Left kidney (tissue), 2 donors: ENCODE data around the gene PRKG1. TPM values are rescaled to one million over a fixed set of nuclear protein-coding genes. Genes with fewer than 3 reads are reported as not detected.
"Not testable (repeated sequence)": the region's sequence is repeated elsewhere in the genome, so short reads cannot be mapped to it uniquely, and the experiment has no call there.

Experiments used
- DNase-seq: peaks from one replicate; pipeline ENCODE4 v3.0.0-alpha.2; 2013
- polyA plus RNA-seq: library from polyadenylated mRNA; unstranded; fragments of 120-200 nt; gene quantifications from one replicate; pipeline ENCODE4 v1.2.1, GENCODE V29; 2013; ENCODE audit not compliant: insufficient read length

Gene PRKG1
- polyA plus RNA-seq, 1 donor = 14.9 TPM

- DNase-seq = no peak
These were observed 353.5 kb downstream of the PRKG1 start for GRCh38 chr10:51427758-51428157.

DNA sequence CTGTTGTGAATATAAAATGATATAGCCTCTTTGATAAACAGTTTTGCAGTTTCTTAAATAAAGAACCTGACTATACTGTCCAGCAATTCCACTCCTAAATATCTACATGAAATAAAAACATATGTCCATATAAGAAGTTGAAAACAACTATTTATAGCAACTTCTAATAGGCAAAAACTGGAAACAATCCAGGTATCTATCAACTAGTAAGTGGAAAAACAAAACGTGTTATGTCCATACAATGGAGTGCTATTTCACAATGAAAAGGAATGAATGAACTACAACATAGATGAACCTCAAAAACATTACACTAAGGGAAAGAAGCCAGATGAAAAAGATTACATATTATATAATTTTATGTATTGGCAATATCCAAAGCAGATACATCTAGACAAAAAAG lies 356.2 kb downstream of the PRKG1 start:
- DNase-seq = no peak

- DNase-seq = no peak
These were observed 359.7 kb downstream of the PRKG1 start for GRCh38 chr10:51433949-51434475.

- no peak for DNase-seq
These were observed 362.5 kb downstream of the PRKG1 start for GRCh38 chr10:51436805-51437204.

DNA sequence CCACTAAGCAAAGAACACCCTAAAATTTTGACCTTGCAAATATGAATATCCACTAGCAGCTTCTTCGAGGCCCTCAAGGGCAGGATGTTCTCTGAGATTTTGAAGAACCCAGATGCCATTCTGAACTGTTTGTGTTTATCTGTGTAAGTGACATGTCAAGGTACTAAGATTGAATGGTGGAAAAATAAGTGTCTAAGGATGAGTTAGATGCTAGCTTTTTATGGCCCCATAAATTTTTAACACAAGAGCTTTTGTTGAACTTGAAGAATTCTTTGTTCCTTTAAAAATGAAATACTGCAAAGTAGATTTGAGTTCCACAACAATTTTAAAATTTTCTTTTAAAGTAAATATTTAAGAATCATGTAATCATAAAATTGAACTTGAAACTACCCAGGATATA lies 365.4 kb downstream of the PRKG1 start:
- DNase-seq = no peak

GRCh38 chr10:51445588-51445987 lies 371.3 kb downstream of the PRKG1 start:
- no peak for DNase-seq

DNA sequence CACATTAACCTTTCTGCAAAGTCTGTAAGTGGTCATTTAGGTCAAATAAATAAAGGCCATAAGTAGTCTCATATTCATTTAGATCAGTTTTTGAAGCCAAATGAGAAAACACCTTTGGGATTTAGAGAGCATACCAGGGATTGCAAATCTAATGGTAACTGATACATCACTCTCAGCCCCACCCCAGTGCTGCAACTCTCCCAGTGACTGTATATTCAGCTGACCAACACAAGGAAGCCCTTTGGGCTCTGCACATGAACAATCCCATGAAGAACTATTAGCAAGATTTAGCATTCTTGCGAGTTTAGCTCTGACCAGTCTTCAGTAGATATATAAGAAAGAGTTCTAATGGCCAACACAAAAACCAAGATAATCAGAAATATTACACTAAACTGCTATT lies 372.8 kb downstream of the PRKG1 start:
- DNase-seq = no peak

GRCh38 chr10:51455762-51456161 lies 381.5 kb downstream of the PRKG1 start:
- DNase-seq = not testable (repeated sequence)

- no peak for DNase-seq
These were observed 385.2 kb downstream of the PRKG1 start for GRCh38 chr10:51459476-51459875.

DNA sequence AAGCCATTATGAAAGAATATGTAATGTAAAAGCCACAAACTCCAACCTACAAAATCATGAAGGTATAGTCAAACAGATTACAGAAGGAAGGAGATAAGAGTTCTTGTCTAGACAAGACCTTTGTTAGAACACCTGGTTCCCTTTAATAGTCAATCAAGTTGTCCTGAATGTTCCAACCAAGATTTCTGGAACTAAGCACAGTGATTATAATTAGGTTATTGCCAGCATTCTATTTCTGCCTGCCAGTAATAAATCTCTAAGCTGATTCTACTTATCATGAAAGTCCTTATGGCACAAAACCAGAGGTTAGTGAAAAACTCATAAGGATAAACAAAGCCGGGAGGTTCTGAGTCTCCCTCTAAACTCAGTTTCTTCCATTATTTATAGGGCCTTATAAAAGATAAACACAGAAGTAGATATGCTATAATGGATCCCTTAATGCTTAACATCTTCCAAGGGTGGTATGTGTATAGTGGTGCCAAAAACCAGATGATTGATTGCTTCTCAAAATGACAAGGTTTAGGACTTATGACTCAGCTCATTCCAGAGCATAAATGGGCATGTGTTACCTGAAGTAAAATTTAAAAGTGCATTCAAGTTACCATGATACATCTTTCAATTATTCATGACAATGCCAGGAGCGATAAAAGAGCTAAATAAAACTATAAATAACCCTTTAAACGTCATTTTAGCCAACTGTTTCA lies 387.9 kb downstream of the PRKG1 start:
- DNase-seq = no peak

GRCh38 chr10:51468424-51468823 lies 394.1 kb downstream of the PRKG1 start:
- DNase-seq = no peak

GRCh38 chr10:51469686-51470085 lies 395.4 kb downstream of the PRKG1 start:
- DNase-seq = no peak

DNA sequence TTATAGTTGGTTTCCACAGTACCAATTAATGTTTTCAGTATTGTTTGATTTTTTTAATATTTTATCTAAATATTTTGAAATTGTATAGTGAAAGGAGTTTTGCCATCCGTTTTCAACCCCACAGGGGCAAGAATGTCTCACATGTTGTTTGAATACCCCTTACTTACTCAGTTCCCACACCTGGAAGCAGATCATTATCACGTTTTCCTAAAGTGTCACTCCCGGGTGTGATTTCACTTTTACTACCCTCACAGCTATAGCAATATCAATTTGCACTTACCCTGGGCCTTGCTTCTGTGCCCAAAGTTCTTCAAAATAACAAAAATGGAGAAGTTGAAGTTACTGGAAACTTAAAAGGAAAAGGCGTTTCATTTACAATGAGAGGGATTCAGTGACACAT lies 397.0 kb downstream of the PRKG1 start:
- DNase-seq = no peak

DNA sequence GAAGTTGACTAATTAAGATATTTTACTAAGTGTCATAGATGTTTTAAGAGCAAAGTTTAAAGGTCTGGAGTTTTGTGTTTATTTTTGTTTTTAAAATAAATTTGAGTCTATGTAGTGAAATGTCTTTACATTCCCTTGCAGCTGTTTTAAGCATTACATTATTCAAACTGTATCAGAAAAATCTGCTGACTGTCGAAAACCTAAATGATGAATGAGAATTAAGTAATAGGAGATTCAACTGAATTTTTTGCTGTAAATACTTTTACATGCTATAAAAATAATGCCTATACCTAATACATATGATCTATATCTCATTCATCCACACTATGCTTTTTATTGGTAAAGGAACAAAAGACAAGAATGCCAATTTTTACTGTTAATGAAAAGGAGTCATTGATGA lies 397.9 kb downstream of the PRKG1 start:
- DNase-seq = no peak

DNA sequence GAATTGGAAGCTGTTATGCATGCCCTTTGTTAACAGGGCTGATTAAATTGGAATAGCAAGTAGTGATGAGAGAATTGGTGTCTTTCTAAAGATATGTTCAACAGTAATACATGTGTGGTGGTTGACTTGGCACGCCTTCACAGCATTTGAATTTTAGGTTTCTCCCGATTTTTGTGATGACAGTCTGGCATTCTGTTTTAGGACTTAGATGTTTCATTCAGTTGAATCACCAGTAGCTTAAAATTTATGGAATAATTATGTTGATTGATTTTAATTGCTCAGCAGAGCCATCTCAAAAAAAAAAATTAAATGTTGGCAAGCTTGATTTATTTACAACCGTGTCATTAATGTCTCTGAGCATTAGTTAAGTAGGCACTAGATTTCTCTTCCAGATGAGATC lies 405.4 kb downstream of the PRKG1 start:
- no peak for DNase-seq

DNA sequence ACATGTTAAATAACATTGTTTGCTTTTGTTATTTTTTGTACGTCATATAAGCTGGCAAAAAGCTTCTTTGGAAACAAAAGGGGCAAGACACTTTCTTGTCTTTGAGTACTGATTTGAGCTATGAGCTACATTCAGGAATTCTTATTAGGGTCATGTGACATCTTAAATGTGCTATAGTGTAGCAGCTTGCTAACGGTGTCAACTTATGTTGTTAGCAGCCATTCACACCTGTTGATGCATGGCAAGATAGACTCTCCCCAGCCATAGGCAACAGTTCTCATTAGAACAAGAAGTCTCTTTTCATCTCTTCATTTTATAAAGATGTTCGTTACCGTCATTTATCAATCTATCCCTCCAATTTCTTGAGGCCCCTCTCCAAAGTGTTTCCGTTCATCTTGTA lies 411.4 kb downstream of the PRKG1 start:
- no peak for DNase-seq

DNA sequence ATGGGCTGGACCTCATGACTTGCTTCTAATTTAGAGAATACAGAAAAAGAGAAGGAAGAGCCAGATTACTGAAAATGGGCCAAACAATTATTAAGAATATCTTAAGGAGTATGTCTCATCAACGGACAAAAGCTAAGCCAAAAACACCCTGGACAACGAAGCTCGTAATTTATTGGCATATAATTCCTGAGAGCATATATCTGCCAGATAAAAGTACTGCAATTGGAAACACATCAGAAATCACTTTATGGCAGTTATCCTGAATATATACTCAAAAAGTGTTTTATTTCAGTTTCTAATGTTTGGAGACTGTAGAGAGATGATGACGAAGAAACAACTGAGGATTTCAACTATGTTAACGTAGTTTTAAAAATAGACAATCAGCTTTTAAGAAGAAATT lies 413.3 kb downstream of the PRKG1 start:
- no peak for DNase-seq

GRCh38 chr10:51488766-51489408 lies 414.6 kb downstream of the PRKG1 start:
- no peak for DNase-seq

GRCh38 chr10:51498424-51498823 lies 424.1 kb downstream of the PRKG1 start:
- DNase-seq = no peak

DNA sequence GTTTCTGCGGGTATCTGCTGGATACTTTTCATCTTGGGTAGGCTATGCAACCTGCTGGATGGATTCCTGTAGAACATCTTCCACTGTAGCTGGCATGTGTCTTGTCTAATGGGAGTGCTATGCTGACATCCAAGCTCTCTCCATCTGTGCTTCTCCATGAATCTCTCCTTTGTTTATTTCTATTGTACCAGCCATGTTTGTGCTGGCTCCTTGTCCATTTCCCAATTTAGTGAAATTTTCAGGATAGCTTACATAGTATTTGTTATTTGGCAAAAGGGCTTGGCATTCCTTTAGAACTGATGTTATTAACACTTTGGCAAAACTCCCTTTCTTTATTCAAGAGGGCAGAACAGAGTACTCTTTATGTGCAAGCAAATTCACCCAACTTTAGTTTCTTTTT lies 427.1 kb downstream of the PRKG1 start:
- DNase-seq = no peak

DNA sequence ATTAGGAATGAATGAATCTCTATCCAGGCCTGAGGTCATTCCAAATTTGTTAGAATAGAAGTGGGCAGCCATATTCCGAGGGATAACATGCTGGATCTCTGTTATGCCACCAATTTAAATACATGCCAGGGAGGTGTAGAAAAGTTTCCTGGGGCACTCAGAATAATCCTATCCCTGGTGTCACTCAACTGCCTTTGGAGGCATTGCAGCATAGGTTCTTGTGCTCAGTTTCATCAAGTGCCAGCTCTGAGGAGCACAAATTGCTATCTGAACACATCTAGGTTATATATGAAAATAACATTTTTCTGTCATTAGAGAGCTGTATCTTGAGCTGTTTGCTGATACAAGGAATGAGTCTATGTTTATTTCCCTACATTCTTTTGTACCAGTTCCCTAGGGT lies 427.8 kb downstream of the PRKG1 start:
- DNase-seq = no peak

DNA sequence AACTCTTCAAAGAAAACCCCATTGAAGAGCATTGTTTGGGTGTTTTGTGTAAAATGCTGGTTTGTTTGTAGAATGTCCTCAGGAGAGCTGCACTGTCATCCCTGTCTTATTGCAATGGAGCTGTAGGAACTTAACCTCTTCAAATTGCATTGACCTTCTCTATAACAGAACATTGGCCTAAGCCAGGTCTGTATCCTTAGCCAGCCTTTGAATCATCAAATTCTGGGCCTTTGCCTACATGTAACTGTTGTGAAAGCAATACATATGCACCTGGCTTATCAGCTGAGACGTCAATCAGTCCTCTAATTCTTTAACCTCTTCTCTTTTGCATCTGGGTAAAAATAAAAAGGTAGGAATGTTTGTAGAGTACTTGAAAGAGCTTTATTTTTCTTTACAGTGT lies 429.1 kb downstream of the PRKG1 start:
- no peak for DNase-seq

- DNase-seq = no peak
These were observed 433.2 kb downstream of the PRKG1 start for GRCh38 chr10:51507476-51507875.

- DNase-seq = no peak
These were observed 433.9 kb downstream of the PRKG1 start for GRCh38 chr10:51508156-51508555.
